GM23338 (cell line): Measurements from ENCODE around the gene NGFR. TPM values are rescaled to one million over a fixed set of nuclear protein-coding genes. Genes with fewer than 3 reads are reported as not detected.

Experiments used
- ATAC-seq: fragments of 200-7000 bp; cut with Tn5 transposase; 3 replicates; pipeline ENCODE4 v1.9.1; 2020
- DNase-seq: peaks from one replicate; pipeline ENCODE4 v3.0.0-alpha.2; 2015; ENCODE audit warnings: low spot score
- H2AFZ ChIP-seq: fragments of 200-600 bp; sonication (generic); 2 replicates; pipeline ENCODE4 v1.8.0; 2016; ENCODE audit warnings: antibody characterized with exemption, mild to moderate bottlenecking, moderate library complexity
- H3F3A ChIP-seq: fragments of 200-600 bp; sonication (generic); replicated peaks from 2 replicates; pipeline ENCODE4 v1.8.0; 2017; ENCODE audit warnings: antibody characterized with exemption, mixed run types, low read depth
- H3K27ac ChIP-seq: fragments of 200-600 bp; sonication (generic); 2 replicates; pipeline ENCODE4 v1.6.1; 2016; ENCODE audit warnings: low read depth
- H3K27me3 ChIP-seq: fragments of 200-600 bp; sonication (generic); 2 replicates; pipeline ENCODE4 v1.8.0; 2016; ENCODE audit warnings: mild to moderate bottlenecking, mixed run types, moderate library complexity; ENCODE audit not compliant: insufficient read depth
- H3K36me3 ChIP-seq: fragments of 200-600 bp; sonication (generic); 2 replicates; pipeline ENCODE4 v1.8.0; 2016; ENCODE audit warnings: mild to moderate bottlenecking; ENCODE audit not compliant: insufficient read depth
- H3K4me1 ChIP-seq: fragments of 200-600 bp; sonication (generic); 2 replicates; pipeline ENCODE4 v1.8.0; 2016; ENCODE audit warnings: mild to moderate bottlenecking, moderate library complexity; ENCODE audit not compliant: insufficient read depth
- H3K4me2 ChIP-seq: fragments of 200-600 bp; sonication (generic); 2 replicates; pipeline ENCODE4 v1.7.1; 2017; ENCODE audit warnings: mixed run types
- H3K4me3 ChIP-seq: fragments of 200-600 bp; sonication (generic); 2 replicates; pipeline ENCODE4 v1.6.1; 2016; ENCODE audit warnings: mixed run types
- H3K79me2 ChIP-seq: fragments of 200-600 bp; sonication (generic); replicated peaks from 2 replicates; pipeline ENCODE4 v1.8.0; 2017; ENCODE audit warnings: mild to moderate bottlenecking; ENCODE audit not compliant: insufficient read depth
- H3K9me2 ChIP-seq: fragments of 200-600 bp; sonication (generic); 2 replicates; pipeline ENCODE4 v1.8.0; 2017; ENCODE audit not compliant: insufficient read depth
- H4K20me1 ChIP-seq: fragments of 200-600 bp; sonication (generic); replicated peaks from 2 replicates; pipeline ENCODE4 v1.8.0; 2017; ENCODE audit warnings: mild to moderate bottlenecking; ENCODE audit not compliant: insufficient read depth
- H3K27ac Mint-ChIP-seq: 2 replicates; pipeline ENCODE4 v1.8.0; 2020; ENCODE audit warnings: inconsistent platforms, mild to moderate bottlenecking, moderate library complexity, mixed read lengths
- H3K27me3 Mint-ChIP-seq: 3 replicates; pipeline ENCODE4 v1.8.0; 2022; ENCODE audit warnings: low read depth, mild to moderate bottlenecking, moderate library complexity, mixed read lengths, inconsistent platforms; ENCODE audit not compliant: insufficient read depth, poor library complexity
- H3K36me3 Mint-ChIP-seq: 3 replicates; pipeline ENCODE4 v1.8.0; 2021; ENCODE audit warnings: low read depth, mild to moderate bottlenecking, inconsistent platforms, moderate library complexity, mixed read lengths
- H3K4me1 Mint-ChIP-seq: 3 replicates; pipeline ENCODE4 v1.8.0; 2020; ENCODE audit warnings: mild to moderate bottlenecking, inconsistent platforms, mixed read lengths
- H3K4me3 Mint-ChIP-seq: 3 replicates; pipeline ENCODE4 v1.8.0; 2021; ENCODE audit warnings: moderate library complexity, mild to moderate bottlenecking, inconsistent platforms, mixed read lengths
- H3K9me3 Mint-ChIP-seq: 3 replicates; pipeline ENCODE4 v1.8.0; 2020; ENCODE audit warnings: moderate library complexity, mild to moderate bottlenecking, inconsistent platforms, mixed read lengths
- CREB1 ChIP-seq: fragments of 250-450 bp; sonication (Bioruptor Pico); IDR thresholded peaks from 2 replicates; pipeline ENCODE4 v1.5.0; 2020; ENCODE audit warnings: low read depth, mild to moderate bottlenecking, moderate library complexity
- CTCF ChIP-seq, 2 experiments: fragments of 200-600 bp in 1 of 2; sonication (generic) in 1 of 2; conservative IDR thresholded peaks; 2 replicates each; pipeline versions ENCODE4 v1.5.1 to v1.6.1; 2016 to 2017; ENCODE audit warnings: antibody characterized with exemption in 2 of 2, low read depth in 2 of 2, mild to moderate bottlenecking in 2 of 2, moderate library complexity in 1 of 2
- ETS1 ChIP-seq: IDR thresholded peaks from 2 replicates; pipeline ENCODE4 v1.6.1; 2016; ENCODE audit warnings: antibody characterized with exemption
- EZH2 ChIP-seq: fragments of 200-600 bp; sonication (generic); IDR thresholded peaks from one replicate; pipeline ENCODE4 v1.8.0; 2017; ENCODE audit warnings: antibody characterized with exemption, mild to moderate bottlenecking, low read depth; ENCODE audit not compliant: unreplicated experiment
- EZH2phosphoT487 ChIP-seq: fragments of 200-600 bp; sonication (generic); IDR thresholded peaks from one replicate; pipeline ENCODE4 v1.8.1; 2018; ENCODE audit warnings: antibody characterized with exemption; ENCODE audit not compliant: unreplicated experiment
- JUNB ChIP-seq: IDR thresholded peaks from one replicate; pipeline ENCODE4 v1.6.1; 2016; ENCODE audit warnings: antibody characterized with exemption; ENCODE audit not compliant: unreplicated experiment
- NANOG ChIP-seq: IDR thresholded peaks from 2 replicates; pipeline ENCODE4 v1.6.1; 2016; ENCODE audit warnings: antibody characterized with exemption, borderline replicate concordance
- POLR2AphosphoS5 ChIP-seq: IDR thresholded peaks from 2 replicates; pipeline ENCODE4 v1.6.1; 2016; ENCODE audit warnings: antibody characterized with exemption, low read depth
- STAT1 ChIP-seq: IDR thresholded peaks from one replicate; pipeline ENCODE4 v1.6.1; 2016; ENCODE audit warnings: antibody characterized with exemption; ENCODE audit not compliant: unreplicated experiment
- ZNF114 ChIP-seq: fragments of 250-450 bp; sonication (Bioruptor Pico); IDR thresholded peaks from 2 replicates; pipeline ENCODE4 v1.5.0; 2020; ENCODE audit warnings: mild to moderate bottlenecking, moderate library complexity
- ZNF331 ChIP-seq: fragments of 250-450 bp; sonication (Bioruptor Pico); IDR thresholded peaks from 2 replicates; pipeline ENCODE4 v1.5.0; 2020; ENCODE audit warnings: low read depth, mild to moderate bottlenecking, moderate library complexity
- polyA plus RNA-seq: library from polyadenylated mRNA; unstranded; fragments of >200 nt; fragmentation: Nextera tagmentation; extraction: Ambion mirVana; gene quantifications from 2 replicates; pipeline ENCODE4 v1.2.1, GENCODE V29; 2016
- total RNA-seq: library from RNA; depleted of rRNA; stranded (reverse); fragments of >200 nt; shearing (Covaris generic); gene quantifications from 2 replicates; pipeline ENCODE4 v1.2.3, GENCODE V29; 2014
- TF ChIP-seq, protein P1 (sequence below): IDR thresholded peaks from one replicate; pipeline ENCODE4 v1.6.1; 2018; ENCODE audit warnings: antibody characterized with exemption; ENCODE audit not compliant: unreplicated experiment
- TF ChIP-seq, protein P2 (sequence below): fragments of 250-450 bp; sonication (Bioruptor Pico); IDR thresholded peaks from 2 replicates; pipeline ENCODE4 v1.5.0; 2020; ENCODE audit warnings: mild to moderate bottlenecking, moderate library complexity

Gene NGFR
- total and polyA plus RNA-seq, 2 experiments from 2014 or later = 2.8 to 6.9 TPM

DNA sequence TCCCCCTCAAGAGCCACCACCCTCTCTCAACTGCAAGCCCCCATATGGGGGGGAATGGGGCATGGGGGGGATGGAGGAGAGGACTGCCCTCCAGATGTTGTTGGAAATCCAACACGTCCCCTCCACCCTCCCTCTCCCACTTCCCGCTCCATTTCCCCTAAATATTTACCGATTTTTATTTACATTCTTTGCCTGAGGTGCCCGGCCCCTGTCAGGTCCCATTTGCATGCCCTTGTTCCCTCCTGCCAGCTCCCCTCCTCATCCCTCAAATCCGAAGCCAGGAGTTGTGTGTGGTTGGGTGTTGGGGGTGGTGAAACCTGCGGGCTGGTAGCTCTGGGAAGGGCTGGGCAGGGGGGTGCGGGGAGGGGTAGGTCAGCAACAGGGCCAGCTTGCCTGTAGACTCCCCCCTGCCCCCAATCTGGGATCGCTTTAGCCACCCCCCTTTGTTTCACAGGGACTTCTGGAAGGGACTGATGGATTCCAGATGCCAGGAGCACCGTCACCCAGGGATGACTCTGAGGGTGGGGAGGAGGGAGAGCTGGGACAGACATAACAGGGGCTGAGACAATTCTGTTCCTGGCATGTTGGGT is 39.7 kb upstream of the NGFR start:
- no peak overlapping the region for H3K4me3 ChIP-seq
- H3K9me2 ChIP-seq = no peaks in the 10 kb centered on the region
- no peak overlapping the region for H2AFZ ChIP-seq
- Mint-ChIP-seq H3K9me3 (no peaks in the 10 kb centered on the region), H3K27me3 (peaks cover 20% of the 10 kb centered on the region), H3K27ac (no peak overlapping the region), H3K36me3 (no peaks in the 10 kb centered on the region), H3K4me3 (no peak overlapping the region), H3K4me1 (peaks cover 30% of the 10 kb centered on the region)
- ATAC-seq (no peak; the same call in 2 of the 3 replicates), DNase-seq (no peak)
- H3K27me3 ChIP-seq = no peaks in the 10 kb centered on the region
- no peak for TF ChIP-seq JUNB
- TF ChIP-seq POLR2AphosphoS5 = no peak
- no peak for TF ChIP-seq STAT1
- no peak for TF ChIP-seq ETS1
- TF ChIP-seq EZH2phosphoT487 = no peak
- TF ChIP-seq ZNF331 (CRISPR knock-in tag) = no peak
- no peak for TF ChIP-seq EZH2
- no peak for TF ChIP-seq ZNF114 (CRISPR knock-in tag)
- TF ChIP-seq CTCF (conservative IDR thresholded peaks at IDR 0.05; ENCODE audit: low read depth in 2 of 2) = no peak
- TF ChIP-seq, protein P1, sequence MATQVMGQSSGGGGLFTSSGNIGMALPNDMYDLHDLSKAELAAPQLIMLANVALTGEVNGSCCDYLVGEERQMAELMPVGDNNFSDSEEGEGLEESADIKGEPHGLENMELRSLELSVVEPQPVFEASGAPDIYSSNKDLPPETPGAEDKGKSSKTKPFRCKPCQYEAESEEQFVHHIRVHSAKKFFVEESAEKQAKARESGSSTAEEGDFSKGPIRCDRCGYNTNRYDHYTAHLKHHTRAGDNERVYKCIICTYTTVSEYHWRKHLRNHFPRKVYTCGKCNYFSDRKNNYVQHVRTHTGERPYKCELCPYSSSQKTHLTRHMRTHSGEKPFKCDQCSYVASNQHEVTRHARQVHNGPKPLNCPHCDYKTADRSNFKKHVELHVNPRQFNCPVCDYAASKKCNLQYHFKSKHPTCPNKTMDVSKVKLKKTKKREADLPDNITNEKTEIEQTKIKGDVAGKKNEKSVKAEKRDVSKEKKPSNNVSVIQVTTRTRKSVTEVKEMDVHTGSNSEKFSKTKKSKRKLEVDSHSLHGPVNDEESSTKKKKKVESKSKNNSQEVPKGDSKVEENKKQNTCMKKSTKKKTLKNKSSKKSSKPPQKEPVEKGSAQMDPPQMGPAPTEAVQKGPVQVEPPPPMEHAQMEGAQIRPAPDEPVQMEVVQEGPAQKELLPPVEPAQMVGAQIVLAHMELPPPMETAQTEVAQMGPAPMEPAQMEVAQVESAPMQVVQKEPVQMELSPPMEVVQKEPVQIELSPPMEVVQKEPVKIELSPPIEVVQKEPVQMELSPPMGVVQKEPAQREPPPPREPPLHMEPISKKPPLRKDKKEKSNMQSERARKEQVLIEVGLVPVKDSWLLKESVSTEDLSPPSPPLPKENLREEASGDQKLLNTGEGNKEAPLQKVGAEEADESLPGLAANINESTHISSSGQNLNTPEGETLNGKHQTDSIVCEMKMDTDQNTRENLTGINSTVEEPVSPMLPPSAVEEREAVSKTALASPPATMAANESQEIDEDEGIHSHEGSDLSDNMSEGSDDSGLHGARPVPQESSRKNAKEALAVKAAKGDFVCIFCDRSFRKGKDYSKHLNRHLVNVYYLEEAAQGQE = no peak
- TF ChIP-seq, protein P2, sequence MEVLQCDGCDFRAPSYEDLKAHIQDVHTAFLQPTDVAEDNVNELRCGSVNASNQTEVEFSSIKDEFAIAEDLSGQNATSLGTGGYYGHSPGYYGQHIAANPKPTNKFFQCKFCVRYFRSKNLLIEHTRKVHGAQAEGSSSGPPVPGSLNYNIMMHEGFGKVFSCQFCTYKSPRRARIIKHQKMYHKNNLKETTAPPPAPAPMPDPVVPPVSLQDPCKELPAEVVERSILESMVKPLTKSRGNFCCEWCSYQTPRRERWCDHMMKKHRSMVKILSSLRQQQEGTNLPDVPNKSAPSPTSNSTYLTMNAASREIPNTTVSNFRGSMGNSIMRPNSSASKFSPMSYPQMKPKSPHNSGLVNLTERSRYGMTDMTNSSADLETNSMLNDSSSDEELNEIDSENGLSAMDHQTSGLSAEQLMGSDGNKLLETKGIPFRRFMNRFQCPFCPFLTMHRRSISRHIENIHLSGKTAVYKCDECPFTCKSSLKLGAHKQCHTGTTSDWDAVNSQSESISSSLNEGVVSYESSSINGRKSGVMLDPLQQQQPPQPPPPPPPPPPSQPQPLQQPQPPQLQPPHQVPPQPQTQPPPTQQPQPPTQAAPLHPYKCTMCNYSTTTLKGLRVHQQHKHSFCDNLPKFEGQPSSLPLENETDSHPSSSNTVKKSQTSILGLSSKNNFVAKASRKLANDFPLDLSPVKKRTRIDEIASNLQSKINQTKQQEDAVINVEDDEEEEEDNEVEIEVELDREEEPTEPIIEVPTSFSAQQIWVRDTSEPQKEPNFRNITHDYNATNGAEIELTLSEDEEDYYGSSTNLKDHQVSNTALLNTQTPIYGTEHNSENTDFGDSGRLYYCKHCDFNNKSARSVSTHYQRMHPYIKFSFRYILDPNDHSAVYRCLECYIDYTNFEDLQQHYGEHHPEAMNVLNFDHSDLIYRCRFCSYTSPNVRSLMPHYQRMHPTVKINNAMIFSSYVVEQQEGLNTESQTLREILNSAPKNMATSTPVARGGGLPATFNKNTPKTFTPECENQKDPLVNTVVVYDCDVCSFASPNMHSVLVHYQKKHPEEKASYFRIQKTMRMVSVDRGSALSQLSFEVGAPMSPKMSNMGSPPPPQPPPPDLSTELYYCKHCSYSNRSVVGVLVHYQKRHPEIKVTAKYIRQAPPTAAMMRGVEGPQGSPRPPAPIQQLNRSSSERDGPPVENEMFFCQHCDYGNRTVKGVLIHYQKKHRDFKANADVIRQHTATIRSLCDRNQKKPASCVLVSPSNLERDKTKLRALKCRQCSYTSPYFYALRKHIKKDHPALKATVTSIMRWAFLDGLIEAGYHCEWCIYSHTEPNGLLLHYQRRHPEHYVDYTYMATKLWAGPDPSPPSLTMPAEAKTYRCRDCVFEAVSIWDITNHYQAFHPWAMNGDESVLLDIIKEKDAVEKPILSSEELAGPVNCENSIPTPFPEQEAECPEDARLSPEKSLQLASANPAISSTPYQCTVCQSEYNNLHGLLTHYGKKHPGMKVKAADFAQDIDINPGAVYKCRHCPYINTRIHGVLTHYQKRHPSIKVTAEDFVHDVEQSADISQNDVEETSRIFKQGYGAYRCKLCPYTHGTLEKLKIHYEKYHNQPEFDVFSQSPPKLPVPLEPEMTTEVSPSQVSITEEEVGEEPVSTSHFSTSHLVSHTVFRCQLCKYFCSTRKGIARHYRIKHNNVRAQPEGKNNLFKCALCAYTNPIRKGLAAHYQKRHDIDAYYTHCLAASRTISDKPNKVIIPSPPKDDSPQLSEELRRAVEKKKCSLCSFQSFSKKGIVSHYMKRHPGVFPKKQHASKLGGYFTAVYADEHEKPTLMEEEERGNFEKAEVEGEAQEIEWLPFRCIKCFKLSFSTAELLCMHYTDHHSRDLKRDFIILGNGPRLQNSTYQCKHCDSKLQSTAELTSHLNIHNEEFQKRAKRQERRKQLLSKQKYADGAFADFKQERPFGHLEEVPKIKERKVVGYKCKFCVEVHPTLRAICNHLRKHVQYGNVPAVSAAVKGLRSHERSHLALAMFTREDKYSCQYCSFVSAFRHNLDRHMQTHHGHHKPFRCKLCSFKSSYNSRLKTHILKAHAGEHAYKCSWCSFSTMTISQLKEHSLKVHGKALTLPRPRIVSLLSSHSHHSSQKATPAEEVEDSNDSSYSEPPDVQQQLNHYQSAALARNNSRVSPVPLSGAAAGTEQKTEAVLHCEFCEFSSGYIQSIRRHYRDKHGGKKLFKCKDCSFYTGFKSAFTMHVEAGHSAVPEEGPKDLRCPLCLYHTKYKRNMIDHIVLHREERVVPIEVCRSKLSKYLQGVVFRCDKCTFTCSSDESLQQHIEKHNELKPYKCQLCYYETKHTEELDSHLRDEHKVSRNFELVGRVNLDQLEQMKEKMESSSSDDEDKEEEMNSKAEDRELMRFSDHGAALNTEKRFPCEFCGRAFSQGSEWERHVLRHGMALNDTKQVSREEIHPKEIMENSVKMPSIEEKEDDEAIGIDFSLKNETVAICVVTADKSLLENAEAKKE = no peak
- TF ChIP-seq CREB1 (CRISPR knock-in tag) = no peak
- TF ChIP-seq NANOG = no peak
- H3F3A ChIP-seq = no peaks in the 10 kb centered on the region
- H3K79me2 ChIP-seq = no peaks in the 10 kb centered on the region
- peaks cover 12% of the 10 kb centered on the region for H3K4me1 ChIP-seq
- H3K36me3 ChIP-seq = no peaks in the 10 kb centered on the region
- H4K20me1 ChIP-seq = no peaks in the 10 kb centered on the region
- peak overlapping the region; percentile 32; the same call in 1 of the 2 replicates for H3K4me2 ChIP-seq
- no peak overlapping the region for H3K27ac ChIP-seq
